Neural cell (in vitro differentiated cells): ENCODE results near the gene ZNHIT6.

Source experiments
- EP300 ChIP-seq: fragments of 450-650 bp; conservative IDR thresholded peaks from 2 replicates; pipeline ENCODE4 v1.6.1; 2014; ENCODE audit warnings: antibody characterized with exemption, mild to moderate bottlenecking, moderate library complexity; ENCODE audit not compliant: poor library complexity, severe bottlenecking
- EZH2 ChIP-seq: fragments of 200-600, 300-800 bp; shearing (Covaris generic), sonication (generic); IDR thresholded peaks from 2 replicates; pipeline ENCODE4 v1.6.1; 2014; ENCODE audit warnings: antibody characterized with exemption, low read length, borderline replicate concordance, mild to moderate bottlenecking; ENCODE audit not compliant: insufficient read depth, poor library complexity, severe bottlenecking
- RAD21 ChIP-seq: fragments of 450-650 bp; conservative IDR thresholded peaks from 2 replicates; pipeline ENCODE4 v1.6.1; 2014; ENCODE audit warnings: antibody characterized with exemption, mild to moderate bottlenecking, moderate library complexity
- TF ChIP-seq, protein P1 (sequence below): fragments of 450-650 bp; IDR thresholded peaks from 2 replicates; pipeline ENCODE4 v1.5.1; 2014; ENCODE audit warnings: antibody characterized with exemption, mild to moderate bottlenecking, moderate library complexity; ENCODE audit not compliant: poor library complexity, severe bottlenecking

DNA sequence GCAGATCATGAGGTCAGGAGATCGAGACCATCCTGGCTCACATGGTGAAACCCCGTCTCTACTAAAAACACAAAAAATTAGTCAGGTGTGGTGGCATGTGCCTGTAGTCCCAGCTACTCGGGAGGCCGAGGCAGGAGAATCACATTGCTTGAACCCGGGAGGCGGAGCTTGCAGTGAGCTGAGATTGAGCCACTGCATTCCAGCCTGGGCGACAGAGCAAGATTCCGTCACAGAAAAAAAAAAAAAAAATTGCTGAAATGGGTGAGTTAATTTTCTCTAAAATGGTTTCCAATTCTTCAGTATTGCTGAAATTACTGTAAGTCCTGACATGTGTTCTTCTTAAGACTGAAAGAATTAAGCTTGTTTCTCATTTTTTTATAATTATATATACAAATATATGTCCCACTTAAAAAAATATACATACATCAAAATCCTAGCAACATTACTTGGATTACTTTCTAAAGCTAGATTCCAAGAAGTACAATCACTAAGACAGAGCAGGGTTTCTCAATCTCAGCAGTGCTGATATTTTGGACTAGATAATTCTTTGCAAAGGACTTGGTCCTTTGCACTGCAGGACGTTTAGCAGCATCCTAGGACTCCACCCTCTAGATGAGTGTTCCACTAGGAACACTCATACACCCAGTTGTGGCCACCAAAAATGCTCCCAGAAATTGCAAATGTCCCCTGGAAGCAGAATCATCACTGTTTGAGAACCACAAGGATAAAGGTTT, 24.8 kb downstream of the ZNHIT6 start:
- TF ChIP-seq RAD21 = no peak
- no peak for TF ChIP-seq EP300
- TF ChIP-seq, protein P1, sequence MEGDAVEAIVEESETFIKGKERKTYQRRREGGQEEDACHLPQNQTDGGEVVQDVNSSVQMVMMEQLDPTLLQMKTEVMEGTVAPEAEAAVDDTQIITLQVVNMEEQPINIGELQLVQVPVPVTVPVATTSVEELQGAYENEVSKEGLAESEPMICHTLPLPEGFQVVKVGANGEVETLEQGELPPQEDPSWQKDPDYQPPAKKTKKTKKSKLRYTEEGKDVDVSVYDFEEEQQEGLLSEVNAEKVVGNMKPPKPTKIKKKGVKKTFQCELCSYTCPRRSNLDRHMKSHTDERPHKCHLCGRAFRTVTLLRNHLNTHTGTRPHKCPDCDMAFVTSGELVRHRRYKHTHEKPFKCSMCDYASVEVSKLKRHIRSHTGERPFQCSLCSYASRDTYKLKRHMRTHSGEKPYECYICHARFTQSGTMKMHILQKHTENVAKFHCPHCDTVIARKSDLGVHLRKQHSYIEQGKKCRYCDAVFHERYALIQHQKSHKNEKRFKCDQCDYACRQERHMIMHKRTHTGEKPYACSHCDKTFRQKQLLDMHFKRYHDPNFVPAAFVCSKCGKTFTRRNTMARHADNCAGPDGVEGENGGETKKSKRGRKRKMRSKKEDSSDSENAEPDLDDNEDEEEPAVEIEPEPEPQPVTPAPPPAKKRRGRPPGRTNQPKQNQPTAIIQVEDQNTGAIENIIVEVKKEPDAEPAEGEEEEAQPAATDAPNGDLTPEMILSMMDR = no peak
- no peak for TF ChIP-seq EZH2
